ENCODE results near the gene UBE2F.
A peak's percentile ranks its signal among the peaks of the same experiment; 100 is the strongest.

Gene UBE2F

DNA sequence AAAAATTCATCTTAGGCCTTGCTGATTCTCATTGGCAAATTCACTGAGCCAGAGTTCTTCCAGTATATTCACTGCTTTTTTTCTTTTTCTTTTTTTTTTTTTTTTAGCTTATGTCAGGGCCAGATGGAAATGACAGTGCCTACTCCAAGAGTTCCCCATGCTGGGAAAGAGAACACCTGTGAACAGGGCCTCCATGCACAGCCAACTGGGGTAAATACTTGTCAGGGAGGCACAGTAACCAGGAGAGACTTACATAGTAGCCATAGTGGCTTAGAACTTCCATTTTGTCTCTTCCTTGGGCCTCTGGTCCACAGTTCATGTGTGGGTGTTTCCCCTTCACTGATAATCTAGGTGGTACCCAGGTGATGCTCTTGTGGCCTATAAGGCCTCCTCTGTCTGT, 78.8 kb downstream of the UBE2F start:
- no peak overlapping the region for H3K27ac ChIP-seq (ENCODE audit: low read depth, low read length)
- no peaks in the 10 kb centered on the region for H3K79me2 ChIP-seq (ENCODE audit: control insufficient read depth, insufficient read depth, low read length, poor library complexity)
- no peak overlapping the region for H4K91ac ChIP-seq (ENCODE audit: low read depth, low read length)
- no peak overlapping the region for H4K8ac ChIP-seq (ENCODE audit: low read depth, low read length)
- no peak overlapping the region for H2BK5ac ChIP-seq (ENCODE audit: low read depth, low read length, poor library complexity)
- H2BK120ac ChIP-seq (ENCODE audit: insufficient read depth, low read length, poor library complexity), result no peak overlapping the region
- H3K4me1 ChIP-seq (ENCODE audit: control insufficient read depth in 1 of 2, insufficient read depth in 2 of 2, low read length in 2 of 2), result no peaks in the 10 kb centered on the region
- H3K4me2 ChIP-seq (ENCODE audit: low read length), result no peak overlapping the region
- peaks cover 3% of the 10 kb centered on the region for H3K9me3 ChIP-seq (ENCODE audit: insufficient read depth, low read depth, low read length)
- no peak overlapping the region for H2AFZ ChIP-seq (ENCODE audit: insufficient read depth, low read length, poor library complexity)
- no peak overlapping the region for H2BK12ac ChIP-seq (ENCODE audit: low read length)
- no peaks in the 10 kb centered on the region for H3K79me1 ChIP-seq (ENCODE audit: low read length)
- no peak overlapping the region for H3K18ac ChIP-seq (ENCODE audit: low read length)
- H3K23ac ChIP-seq (ENCODE audit: low read length), result no peak overlapping the region
- no peak overlapping the region for H3K9ac ChIP-seq (ENCODE audit: low read length)
- H3K4ac ChIP-seq (ENCODE audit: low read depth, low read length), result no peak overlapping the region
- no peak overlapping the region for H4K12ac ChIP-seq (ENCODE audit: low read depth, low read length)
- no peak for DNase-seq
- H3K27me3 ChIP-seq (ENCODE audit: insufficient read depth, low read length), result no peaks in the 10 kb centered on the region
- no peak overlapping the region for H2AK5ac ChIP-seq (ENCODE audit: low read length)
- no peak overlapping the region for H3K4me3 ChIP-seq (ENCODE audit: low read depth, low read length)
- H3K36me3 ChIP-seq (ENCODE audit: control insufficient read depth in 1 of 2, insufficient read depth in 2 of 2, low read length in 2 of 2), result peaks cover 19 to 28% of the 10 kb centered on the region in 2 experiments
- no peak overlapping the region for H3K14ac ChIP-seq (ENCODE audit: low read length)

DNA sequence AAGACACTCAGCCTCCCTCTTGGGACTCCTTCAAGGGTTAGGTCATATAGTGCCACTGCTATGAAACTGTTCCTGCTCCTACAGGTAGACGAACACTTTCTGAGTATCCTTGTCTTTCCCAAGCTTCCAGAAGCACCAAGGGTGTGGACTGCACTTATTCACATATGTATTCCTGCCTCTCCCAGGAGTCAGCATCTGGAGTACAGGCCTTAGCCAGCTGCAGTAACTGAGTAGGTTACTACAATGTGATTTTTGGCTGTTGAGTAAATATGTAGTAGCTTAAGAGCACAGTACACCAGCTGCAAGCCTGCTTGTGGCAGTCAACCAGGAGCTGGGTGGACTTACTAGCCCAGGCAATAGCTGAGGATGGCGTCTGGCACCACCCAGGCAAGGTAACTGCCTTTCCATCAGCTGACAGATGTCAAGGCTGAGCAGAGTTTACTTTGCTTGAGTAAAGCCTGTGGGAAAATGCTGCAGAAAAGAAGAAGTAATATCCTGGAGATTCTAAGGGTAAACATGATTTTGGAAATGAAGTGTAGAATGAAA, 80.0 kb downstream of the UBE2F start:
- peaks cover 2% of the 10 kb centered on the region for H3K9me3 ChIP-seq (ENCODE audit: insufficient read depth, low read depth, low read length)
- peaks cover 14 to 21% of the 10 kb centered on the region in 2 experiments for H3K36me3 ChIP-seq (ENCODE audit: control insufficient read depth in 1 of 2, insufficient read depth in 2 of 2, low read length in 2 of 2)
- H3K4ac ChIP-seq (ENCODE audit: low read depth, low read length), result no peak overlapping the region
- DNase-seq, result no peak
- H3K27ac ChIP-seq (ENCODE audit: low read depth, low read length), result no peak overlapping the region
- H3K14ac ChIP-seq (ENCODE audit: low read length), result no peak overlapping the region
- WGBS (ENCODE audit: extremely low coverage, insufficient coverage, insufficient read length), result no CpG with 5 or more reads among the region's 2 CpGs
- no peak overlapping the region for H3K9ac ChIP-seq (ENCODE audit: low read length)
- H2BK120ac ChIP-seq (ENCODE audit: insufficient read depth, low read length, poor library complexity), result no peak overlapping the region
- H2BK12ac ChIP-seq (ENCODE audit: low read length), result no peak overlapping the region
- H3K4me3 ChIP-seq (ENCODE audit: low read depth, low read length), result no peak overlapping the region
- H2AK5ac ChIP-seq (ENCODE audit: low read length), result no peak overlapping the region
- H3K23ac ChIP-seq (ENCODE audit: low read length), result no peak overlapping the region
- H3K4me2 ChIP-seq (ENCODE audit: low read length), result no peak overlapping the region
- H3K79me2 ChIP-seq (ENCODE audit: control insufficient read depth, insufficient read depth, low read length, poor library complexity), result no peaks in the 10 kb centered on the region
- H4K8ac ChIP-seq (ENCODE audit: low read depth, low read length), result no peak overlapping the region
- no peak overlapping the region for H2AFZ ChIP-seq (ENCODE audit: insufficient read depth, low read length, poor library complexity)
- H3K4me1 ChIP-seq (ENCODE audit: control insufficient read depth in 1 of 2, insufficient read depth in 2 of 2, low read length in 2 of 2), result no peaks in the 10 kb centered on the region
- H2BK5ac ChIP-seq (ENCODE audit: low read depth, low read length, poor library complexity), result no peak overlapping the region
- no peaks in the 10 kb centered on the region for H3K27me3 ChIP-seq (ENCODE audit: insufficient read depth, low read length)
- no peaks in the 10 kb centered on the region for H3K79me1 ChIP-seq (ENCODE audit: low read length)
- H4K91ac ChIP-seq (ENCODE audit: low read depth, low read length), result no peak overlapping the region
- no peak overlapping the region for H3K18ac ChIP-seq (ENCODE audit: low read length)
- no peak overlapping the region for H4K12ac ChIP-seq (ENCODE audit: low read depth, low read length)

DNA sequence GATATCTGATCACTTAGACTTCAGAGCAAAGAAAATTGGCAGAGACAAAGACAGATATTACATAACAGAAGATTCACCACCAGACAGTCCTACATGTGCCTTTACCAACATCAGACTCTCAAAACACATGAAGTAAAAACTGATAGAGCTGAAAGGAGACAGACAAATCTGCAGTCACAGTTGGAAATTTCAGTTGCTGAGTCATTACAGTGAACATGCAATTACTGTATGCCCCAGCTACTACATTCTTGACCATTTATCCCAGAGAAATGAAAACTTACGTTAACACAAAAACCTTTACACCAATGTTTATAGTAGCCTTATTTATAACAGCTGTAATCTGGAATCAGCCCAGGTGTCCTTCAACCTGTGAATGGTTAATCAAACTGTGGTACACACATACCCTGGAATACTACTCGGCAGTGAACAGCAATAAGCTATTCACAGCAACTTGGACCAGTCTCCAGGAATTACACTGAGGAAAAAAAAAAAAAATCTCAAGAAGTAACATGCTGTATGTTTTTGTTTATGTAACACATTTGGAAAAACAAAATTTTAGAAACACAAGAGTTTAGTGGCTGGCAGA, 86.5 kb downstream of the UBE2F start:
- no peak overlapping the region for H4K91ac ChIP-seq (ENCODE audit: low read depth, low read length)
- no peak overlapping the region for H4K12ac ChIP-seq (ENCODE audit: low read depth, low read length)
- H3K9me3 ChIP-seq (ENCODE audit: insufficient read depth, low read depth, low read length), result peaks cover 1% of the 10 kb centered on the region
- H2AK5ac ChIP-seq (ENCODE audit: low read length), result no peak overlapping the region
- DNase-seq, result peak in 1 of 2 donors; percentile 4
- WGBS (ENCODE audit: extremely low coverage, insufficient coverage, insufficient read length), result no CpG with 5 or more reads among the region's 2 CpGs
- no peak overlapping the region for H2BK12ac ChIP-seq (ENCODE audit: low read length)
- no peak overlapping the region for H2BK120ac ChIP-seq (ENCODE audit: insufficient read depth, low read length, poor library complexity)
- H4K8ac ChIP-seq (ENCODE audit: low read depth, low read length), result no peak overlapping the region
- no peak overlapping the region for H3K4ac ChIP-seq (ENCODE audit: low read depth, low read length)
- H3K4me3 ChIP-seq (ENCODE audit: low read depth, low read length), result no peak overlapping the region
- H3K27ac ChIP-seq (ENCODE audit: low read depth, low read length), result no peak overlapping the region
- no peak overlapping the region for H3K4me2 ChIP-seq (ENCODE audit: low read length)
- no peaks in the 10 kb centered on the region for H3K79me2 ChIP-seq (ENCODE audit: control insufficient read depth, insufficient read depth, low read length, poor library complexity)
- H3K79me1 ChIP-seq (ENCODE audit: low read length), result no peaks in the 10 kb centered on the region
- no peak overlapping the region for H3K18ac ChIP-seq (ENCODE audit: low read length)
- H3K27me3 ChIP-seq (ENCODE audit: insufficient read depth, low read length), result no peaks in the 10 kb centered on the region
- no peak overlapping the region for H3K23ac ChIP-seq (ENCODE audit: low read length)
- H3K9ac ChIP-seq (ENCODE audit: low read length), result no peak overlapping the region
- no peak overlapping the region for H2AFZ ChIP-seq (ENCODE audit: insufficient read depth, low read length, poor library complexity)
- H3K14ac ChIP-seq (ENCODE audit: low read length), result no peak overlapping the region
- no peaks in the 10 kb centered on the region for H3K4me1 ChIP-seq (ENCODE audit: control insufficient read depth in 1 of 2, insufficient read depth in 2 of 2, low read length in 2 of 2)
- no peak overlapping the region for H2BK5ac ChIP-seq (ENCODE audit: low read depth, low read length, poor library complexity)
- no peaks in the 10 kb centered on the region for H3K36me3 ChIP-seq (ENCODE audit: control insufficient read depth in 1 of 2, insufficient read depth in 2 of 2, low read length in 2 of 2)

DNA sequence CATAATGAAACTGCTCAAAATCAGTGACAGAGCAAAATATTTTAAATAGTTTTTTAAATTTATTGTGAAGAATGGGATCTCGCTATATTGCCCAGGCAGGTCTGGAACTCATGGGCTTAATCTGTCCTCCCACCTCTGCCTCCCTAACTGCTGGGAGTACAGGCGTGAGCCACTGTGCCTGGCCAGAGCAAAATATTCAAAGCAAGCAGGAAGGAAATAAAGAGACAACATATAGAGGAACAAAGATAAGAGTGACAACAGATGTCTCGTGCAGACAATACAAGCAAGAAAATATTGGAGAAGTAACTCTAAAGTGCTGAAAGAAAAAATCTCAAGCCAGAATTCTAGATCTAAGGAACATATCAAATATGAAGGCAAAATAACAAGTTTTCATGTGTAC, 89.0 kb downstream of the UBE2F start:
- Histone ChIP-seq H3K4me2 (ENCODE audit: low read length) (no peak overlapping the region), H3K4ac (ENCODE audit: low read depth, low read length) (no peak overlapping the region), H3K9ac (ENCODE audit: low read length) (no peak overlapping the region), H2BK12ac (ENCODE audit: low read length) (no peak overlapping the region), H3K4me1 (ENCODE audit: control insufficient read depth in 1 of 2, insufficient read depth in 2 of 2, low read length in 2 of 2) (peaks cover 0 to 4% of the 10 kb centered on the region in 2 experiments), H2BK120ac (ENCODE audit: insufficient read depth, low read length, poor library complexity) (no peak overlapping the region), H4K12ac (ENCODE audit: low read depth, low read length) (no peak overlapping the region), H3K27ac (ENCODE audit: low read depth, low read length) (no peak overlapping the region), H3K14ac (ENCODE audit: low read length) (no peak overlapping the region), H3K9me3 (ENCODE audit: insufficient read depth, low read depth, low read length) (peaks cover 1% of the 10 kb centered on the region), H3K79me1 (ENCODE audit: low read length) (peaks cover 5% of the 10 kb centered on the region), H2AK5ac (ENCODE audit: low read length) (no peak overlapping the region), H3K4me3 (ENCODE audit: low read depth, low read length) (no peak overlapping the region), H3K79me2 (ENCODE audit: control insufficient read depth, insufficient read depth, low read length, poor library complexity) (peaks cover 2% of the 10 kb centered on the region), H3K27me3 (ENCODE audit: insufficient read depth, low read length) (no peaks in the 10 kb centered on the region), H4K91ac (ENCODE audit: low read depth, low read length) (no peak overlapping the region), H2AFZ (ENCODE audit: insufficient read depth, low read length, poor library complexity) (no peak overlapping the region), H2BK5ac (ENCODE audit: low read depth, low read length, poor library complexity) (no peak overlapping the region), H3K23ac (ENCODE audit: low read length) (no peak overlapping the region), H3K18ac (ENCODE audit: low read length) (no peak overlapping the region), H4K8ac (ENCODE audit: low read depth, low read length) (no peak overlapping the region), H3K36me3 (ENCODE audit: control insufficient read depth in 1 of 2, insufficient read depth in 2 of 2, low read length in 2 of 2) (no peaks in the 10 kb centered on the region)
- DNase-seq, result no peak
- no CpG with 5 or more reads among the region's 3 CpGs for WGBS (ENCODE audit: extremely low coverage, insufficient coverage, insufficient read length)
